Natural killer cell (primary cell): ENCODE measurements around the gene ONECUT1. TPM values are rescaled to one million over a fixed set of nuclear protein-coding genes. Genes with fewer than 3 reads are reported as not detected.

Experiments
- ATAC-seq, 3 donors: fragments of 150-1000 bp in 2 of 3; fragments of 200-7000 bp in 1 of 3; cut with Tn5 transposase; 1 replicate in 1 of 3; 2 replicates in 2 of 3; pipeline ENCODE4 v1.10.0; 2021; ENCODE audit warnings: mild to moderate bottlenecking in 2 of 3, moderate library complexity in 2 of 3
- DNase-seq, 2 donors: peaks; one replicate each; pipeline versions ENCODE4 v3.0.0 to v3.0.0-alpha.2; 2013 to 2021; ENCODE audit warnings: mixed read lengths in 1 of 2
- H3K27ac ChIP-seq: one replicate; pipeline ENCODE4 v1.5.1; 2013; ENCODE audit warnings: mild to moderate bottlenecking, low read length
- H3K27me3 ChIP-seq: one replicate; pipeline ENCODE4 v1.6.1; 2013; ENCODE audit warnings: low read length; ENCODE audit not compliant: control insufficient read depth, insufficient read depth
- H3K36me3 ChIP-seq: one replicate; pipeline ENCODE4 v1.6.1; 2013; ENCODE audit warnings: low read length; ENCODE audit not compliant: control insufficient read depth, insufficient read depth
- H3K4me1 ChIP-seq: one replicate; pipeline ENCODE4 v1.6.1; 2013; ENCODE audit warnings: low read length; ENCODE audit not compliant: control insufficient read depth, insufficient read depth
- H3K4me3 ChIP-seq: one replicate; pipeline ENCODE4 v1.5.1; 2013; ENCODE audit warnings: low read length
- H3K9me3 ChIP-seq: one replicate; pipeline ENCODE4 v1.6.1; 2013; ENCODE audit warnings: low read length; ENCODE audit not compliant: control insufficient read depth, insufficient read depth
- H3K27ac Mint-ChIP-seq, 2 donors: one replicate each; pipeline ENCODE4 v1.8.0; 2022; ENCODE audit warnings: mild to moderate bottlenecking in 2 of 2, mixed read lengths in 2 of 2, moderate library complexity in 1 of 2
- H3K27me3 Mint-ChIP-seq, 2 donors: one replicate each; pipeline ENCODE4 v1.8.0; 2022; ENCODE audit warnings: low read depth in 2 of 2, mixed read lengths in 2 of 2
- H3K36me3 Mint-ChIP-seq: one replicate; pipeline ENCODE4 v1.8.0; 2022; ENCODE audit warnings: mixed read lengths
- H3K4me1 Mint-ChIP-seq, 2 donors: one replicate each; pipeline ENCODE4 v1.8.0; 2022; ENCODE audit warnings: mixed read lengths in 2 of 2
- H3K4me3 Mint-ChIP-seq: one replicate; pipeline ENCODE4 v1.8.0; 2022; ENCODE audit warnings: mild to moderate bottlenecking, moderate library complexity, mixed read lengths
- H3K9me3 Mint-ChIP-seq, 2 donors: one replicate each; pipeline ENCODE4 v1.8.0; 2022; ENCODE audit warnings: mixed read lengths in 2 of 2
- whole genome bisulfite sequencing: methylation state at CpG from one replicate; pipeline ENCODE4 v1.1.7; 2013; ENCODE audit warnings: missing lambda C conversion rate; ENCODE audit not compliant: insufficient coverage; 5-methylcytosine and 5-hydroxymethylcytosine counted together
- intact Hi-C: fragments of 100-400 bp; cut with micrococcal nuclease; formaldehyde crosslinking; loops from one replicate; pipeline ENCODE4 v1.14.2; 2022
- total RNA-seq, 4 donors: library from RNA; stranded (reverse); fragments of 120-200 nt in 1 of 4; gene quantifications; one replicate each; pipeline versions ENCODE4 v1.2.3 to v1.2.4, GENCODE V29; 2013 to 2022
- TF ChIP-seq, protein P1 (sequence below): fragments of 200-600 bp; IDR thresholded peaks from one replicate; pipeline ENCODE4 v1.8.0; 2022; ENCODE audit warnings: antibody characterized with exemption

The ONECUT1 gene
- total RNA-seq, 3 donors from 2014 or later (not counting 1 experiment from before 2014, with no cell fraction given), result not detected

DNA sequence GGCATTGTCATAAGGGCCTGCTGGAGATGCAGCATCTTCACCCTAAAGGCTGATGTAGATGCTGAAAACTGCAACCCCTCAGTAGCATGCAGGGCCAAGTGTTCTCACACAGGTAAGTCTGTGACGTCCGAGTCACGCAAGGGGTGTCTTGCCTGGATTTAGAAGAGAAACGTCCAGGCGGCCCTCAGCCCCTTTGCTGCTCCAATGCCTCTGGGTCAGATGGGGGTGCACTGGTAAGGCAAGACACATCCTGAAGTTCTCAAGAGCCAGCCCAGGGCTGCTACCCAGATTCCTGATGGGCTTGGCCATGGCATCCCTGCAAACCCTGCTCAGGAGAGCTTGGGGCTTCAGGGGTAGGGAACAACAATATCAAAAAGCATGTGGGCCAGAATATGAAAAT is 25.4 kb downstream of the ONECUT1 start:
- intact Hi-C loops, result no loop called here
- Mint-ChIP-seq H3K36me3 (no peaks in the 10 kb centered on the region), H3K9me3 (no peaks in the 10 kb centered on the region), H3K4me1 (no peaks in the 10 kb centered on the region), H3K4me3 (no peak overlapping the region), H3K27ac (no peak overlapping the region), H3K27me3 (peaks cover 39 to 45% of the 10 kb centered on the region in 2 donors)
- no peak for ATAC-seq
- no peak for DNase-seq
- H3K36me3 ChIP-seq, result no peaks in the 10 kb centered on the region
- no peak overlapping the region for H3K4me3 ChIP-seq
- WGBS, result 93% methylated on average over 5 of the region's 5 CpGs
- peaks cover 2% of the 10 kb centered on the region for H3K27me3 ChIP-seq
- H3K9me3 ChIP-seq, result no peaks in the 10 kb centered on the region
- no peaks in the 10 kb centered on the region for H3K4me1 ChIP-seq
- no peak overlapping the region for H3K27ac ChIP-seq
- TF ChIP-seq, protein P1, sequence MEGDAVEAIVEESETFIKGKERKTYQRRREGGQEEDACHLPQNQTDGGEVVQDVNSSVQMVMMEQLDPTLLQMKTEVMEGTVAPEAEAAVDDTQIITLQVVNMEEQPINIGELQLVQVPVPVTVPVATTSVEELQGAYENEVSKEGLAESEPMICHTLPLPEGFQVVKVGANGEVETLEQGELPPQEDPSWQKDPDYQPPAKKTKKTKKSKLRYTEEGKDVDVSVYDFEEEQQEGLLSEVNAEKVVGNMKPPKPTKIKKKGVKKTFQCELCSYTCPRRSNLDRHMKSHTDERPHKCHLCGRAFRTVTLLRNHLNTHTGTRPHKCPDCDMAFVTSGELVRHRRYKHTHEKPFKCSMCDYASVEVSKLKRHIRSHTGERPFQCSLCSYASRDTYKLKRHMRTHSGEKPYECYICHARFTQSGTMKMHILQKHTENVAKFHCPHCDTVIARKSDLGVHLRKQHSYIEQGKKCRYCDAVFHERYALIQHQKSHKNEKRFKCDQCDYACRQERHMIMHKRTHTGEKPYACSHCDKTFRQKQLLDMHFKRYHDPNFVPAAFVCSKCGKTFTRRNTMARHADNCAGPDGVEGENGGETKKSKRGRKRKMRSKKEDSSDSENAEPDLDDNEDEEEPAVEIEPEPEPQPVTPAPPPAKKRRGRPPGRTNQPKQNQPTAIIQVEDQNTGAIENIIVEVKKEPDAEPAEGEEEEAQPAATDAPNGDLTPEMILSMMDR, result no peak

DNA sequence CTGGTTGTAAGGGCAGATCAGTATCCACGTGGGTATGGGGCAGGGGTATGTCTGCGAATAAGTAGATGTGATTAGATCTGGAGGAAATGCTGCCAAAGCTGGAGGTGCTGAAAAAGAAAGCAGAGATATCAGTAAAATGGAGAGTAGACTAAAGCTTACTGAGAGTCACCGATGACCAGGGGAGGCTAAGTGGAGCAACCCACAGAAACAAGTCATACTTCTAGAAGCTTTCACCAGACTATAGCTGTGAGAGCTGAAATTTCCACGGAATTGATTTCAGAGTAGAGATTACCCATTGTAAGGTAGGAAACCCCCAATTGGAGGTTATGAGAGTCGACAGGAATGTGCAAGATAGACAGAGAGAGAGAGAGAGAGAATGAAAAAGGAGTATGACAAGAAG is 27.5 kb downstream of the ONECUT1 start:
- intact Hi-C loops, result no loop called here
- Mint-ChIP-seq H3K27me3 (peaks cover 38 to 47% of the 10 kb centered on the region in 2 donors), H3K4me1 (no peaks in the 10 kb centered on the region), H3K9me3 (no peaks in the 10 kb centered on the region), H3K36me3 (no peaks in the 10 kb centered on the region), H3K4me3 (no peak overlapping the region), H3K27ac (no peak overlapping the region)
- TF ChIP-seq, protein P1, result no peak
- WGBS, result 68% methylated on average over 5 of the region's 5 CpGs
- Histone ChIP-seq H3K36me3 (no peaks in the 10 kb centered on the region), H3K4me3 (no peak overlapping the region), H3K4me1 (no peaks in the 10 kb centered on the region), H3K9me3 (no peaks in the 10 kb centered on the region), H3K27me3 (no peaks in the 10 kb centered on the region), H3K27ac (no peak overlapping the region)
- no peak for DNase-seq
- no peak for ATAC-seq

DNA sequence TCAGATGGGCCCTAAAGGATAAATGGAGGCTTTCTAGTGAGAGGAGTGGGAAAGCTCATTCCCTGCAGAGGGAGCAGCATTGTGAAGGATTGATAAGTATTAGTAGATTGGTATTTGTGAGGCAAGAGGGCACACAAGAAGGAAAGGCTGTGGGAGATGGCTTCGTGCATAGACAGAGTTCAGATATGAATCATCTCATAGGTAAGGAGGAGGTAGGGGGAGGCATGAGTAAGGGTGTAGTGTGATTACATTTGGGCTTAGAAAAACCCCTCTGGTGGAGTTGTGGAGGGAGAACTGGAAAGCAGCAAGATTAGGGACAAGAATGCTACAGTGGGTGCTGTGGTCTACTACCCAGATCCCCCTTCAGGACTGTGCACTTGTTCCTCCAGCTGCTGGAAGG is 29.6 kb downstream of the ONECUT1 start:
- intact Hi-C loops, result no loop called here
- H3K4me1 ChIP-seq, result no peaks in the 10 kb centered on the region
- H3K27me3 ChIP-seq, result no peaks in the 10 kb centered on the region
- Mint-ChIP-seq H3K9me3 (no peaks in the 10 kb centered on the region), H3K4me3 (no peak overlapping the region), H3K36me3 (no peaks in the 10 kb centered on the region), H3K27me3 (peaks cover 38 to 55% of the 10 kb centered on the region in 2 donors), H3K4me1 (no peaks in the 10 kb centered on the region), H3K27ac (no peak overlapping the region)
- H3K9me3 ChIP-seq, result no peaks in the 10 kb centered on the region
- H3K4me3 ChIP-seq, result no peak overlapping the region
- TF ChIP-seq, protein P1, result no peak
- DNase-seq (no peak), ATAC-seq (no peak)
- H3K27ac ChIP-seq, result no peak overlapping the region
- WGBS, result 91% methylated on average over 1 of the region's 1 CpG
- H3K36me3 ChIP-seq, result no peaks in the 10 kb centered on the region

DNA sequence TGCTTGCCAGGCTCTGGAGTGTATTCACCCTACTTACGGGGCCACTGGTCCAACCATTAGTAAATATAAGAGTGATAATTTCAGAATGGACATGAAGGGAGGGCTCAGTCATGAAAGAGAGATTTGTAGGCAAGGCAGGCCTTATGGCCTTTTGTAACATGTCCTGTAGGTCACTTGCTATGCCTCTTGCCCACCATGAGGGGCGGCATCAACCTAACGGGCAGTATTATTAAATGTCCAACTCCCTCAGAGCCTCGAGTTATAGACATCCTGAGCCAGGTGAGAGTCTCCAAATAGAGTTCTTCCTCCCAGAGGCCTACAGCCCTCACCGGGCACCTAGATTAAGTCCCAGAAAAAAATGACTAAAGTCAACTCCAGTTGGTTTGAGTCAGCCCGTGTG is 30.2 kb downstream of the ONECUT1 start:
- Histone ChIP-seq H3K36me3 (no peaks in the 10 kb centered on the region), H3K4me1 (no peaks in the 10 kb centered on the region), H3K27me3 (no peaks in the 10 kb centered on the region), H3K27ac (no peak overlapping the region), H3K9me3 (no peaks in the 10 kb centered on the region), H3K4me3 (no peak overlapping the region)
- TF ChIP-seq, protein P1, result no peak
- Mint-ChIP-seq H3K9me3 (no peaks in the 10 kb centered on the region), H3K36me3 (no peaks in the 10 kb centered on the region), H3K4me1 (no peaks in the 10 kb centered on the region), H3K27ac (no peak overlapping the region), H3K27me3 (peaks cover 38 to 56% of the 10 kb centered on the region in 2 donors), H3K4me3 (no peak overlapping the region)
- ATAC-seq, result no peak
- intact Hi-C loops, result no loop called here
- 84% methylated on average over 6 of the region's 6 CpGs for WGBS
- DNase-seq, result no peak
